SU-DHL-6 (cell line): ENCODE data around the gene REN.

Experiments used
- H2AFZ ChIP-seq: fragments of 200-600 bp; sonication (generic); 2 replicates; pipeline ENCODE4 v1.6.1; 2014; ENCODE audit warnings: low read depth, mild to moderate bottlenecking, moderate library complexity, mixed read lengths, antibody characterized with exemption, low read length; ENCODE audit not compliant: severe bottlenecking
- H3F3A ChIP-seq: fragments of 200-600 bp; shearing (Covaris generic); 2 replicates; pipeline ENCODE4 v1.6.0; 2016; ENCODE audit warnings: antibody characterized with exemption, mild to moderate bottlenecking; ENCODE audit not compliant: insufficient read depth
- H3K27ac ChIP-seq: fragments of 200-600 bp; sonication (generic); 2 replicates; pipeline ENCODE4 v1.5.1; 2016; ENCODE audit warnings: low read depth, mild to moderate bottlenecking, low read length, moderate library complexity, mixed read lengths
- H3K27me3 ChIP-seq: fragments of 200-600 bp; sonication (generic), shearing (Covaris generic); 2 replicates; pipeline ENCODE4 v1.6.0; 2014; ENCODE audit warnings: mild to moderate bottlenecking, low read length
- H3K36me3 ChIP-seq: fragments of 200-600 bp; sonication (generic); 2 replicates; pipeline ENCODE4 v1.6.1; 2014; ENCODE audit warnings: mild to moderate bottlenecking, low read length, mixed read lengths
- H3K4me2 ChIP-seq: fragments of 300-600, 200-600 bp; shearing (Covaris generic), sonication (generic); 2 replicates; pipeline ENCODE4 v1.6.0; 2014; ENCODE audit warnings: low read length, low read depth, mild to moderate bottlenecking; ENCODE audit not compliant: poor library complexity, severe bottlenecking
- H3K4me3 ChIP-seq: fragments of 200-600 bp; sonication (generic); 2 replicates; pipeline ENCODE4 v1.5.1; 2014; ENCODE audit warnings: antibody characterized with exemption, low read length, mild to moderate bottlenecking, mixed read lengths; ENCODE audit not compliant: insufficient read depth, poor library complexity, severe bottlenecking
- H3K79me2 ChIP-seq: fragments of 200-600 bp; sonication (generic); 2 replicates; pipeline ENCODE4 v1.6.1; 2014; ENCODE audit warnings: mild to moderate bottlenecking, low read length, moderate library complexity; ENCODE audit not compliant: insufficient read depth
- H3K9ac ChIP-seq: fragments of 200-600 bp; sonication (generic); 2 replicates; pipeline ENCODE4 v1.7.0; 2014; ENCODE audit warnings: mild to moderate bottlenecking, low read length
- H3K9me2 ChIP-seq: fragments of 200-600 bp; sonication (generic); replicated peaks from 2 replicates; pipeline ENCODE4 v1.6.1; 2014; ENCODE audit warnings: low read length; ENCODE audit not compliant: insufficient read depth
- H3K9me3 ChIP-seq: fragments of 200-600 bp; sonication (generic); 2 replicates; pipeline ENCODE4 v1.6.1; 2014; ENCODE audit warnings: low read length, mixed read lengths; ENCODE audit not compliant: insufficient read depth
- H4K20me1 ChIP-seq: fragments of 200-600 bp; sonication (generic); 2 replicates; pipeline ENCODE4 v1.6.1; 2014; ENCODE audit warnings: low read depth, mild to moderate bottlenecking, antibody characterized with exemption, low read length, moderate library complexity, mixed read lengths
- EZH2phosphoT487 ChIP-seq: fragments of 200-600 bp; sonication (generic), shearing (Covaris generic); conservative IDR thresholded peaks from 2 replicates; pipeline ENCODE4 v1.6.1; 2018; ENCODE audit warnings: mild to moderate bottlenecking, antibody characterized with exemption, low read length, moderate library complexity, mixed read lengths
- TF ChIP-seq, protein P1 (sequence below): fragments of 200-600 bp; sonication (generic); IDR thresholded peaks from one replicate; pipeline ENCODE4 v1.5.1; 2017; ENCODE audit warnings: antibody characterized with exemption, mild to moderate bottlenecking, low read length, moderate library complexity; ENCODE audit not compliant: insufficient read depth, poor library complexity, severe bottlenecking

REN gene

DNA sequence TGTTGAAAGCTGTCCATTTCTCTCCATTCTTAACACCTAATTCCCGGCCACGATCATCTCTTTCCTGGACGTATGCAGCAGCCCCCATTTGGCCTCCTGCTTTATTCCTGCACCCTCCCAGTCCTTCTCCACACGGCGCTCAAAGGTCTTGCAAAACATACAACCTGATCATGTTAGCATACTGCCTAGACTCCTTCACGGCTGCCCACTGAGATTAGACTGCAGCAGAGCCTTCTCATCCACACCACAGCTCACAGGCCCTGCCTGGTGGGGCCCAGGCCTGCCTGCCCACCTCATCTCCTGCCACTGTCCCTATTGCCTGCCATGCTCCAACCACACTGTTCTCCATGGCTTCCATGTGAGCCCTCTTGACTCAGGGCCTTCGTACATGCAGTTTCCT lies 44.9 kb upstream of the REN start:
- Histone ChIP-seq H3F3A (no peaks in the 10 kb centered on the region), H3K9me2 (no peaks in the 10 kb centered on the region), H3K36me3 (no peaks in the 10 kb centered on the region), H3K9me3 (no peaks in the 10 kb centered on the region), H3K27me3 (no peaks in the 10 kb centered on the region), H2AFZ (no peak overlapping the region), H3K79me2 (no peaks in the 10 kb centered on the region), H3K4me2 (no peak overlapping the region), H3K4me3 (no peak overlapping the region), H3K9ac (no peak overlapping the region), H3K27ac (no peak overlapping the region), H4K20me1 (no peaks in the 10 kb centered on the region)
- TF ChIP-seq EZH2phosphoT487: no peak

DNA sequence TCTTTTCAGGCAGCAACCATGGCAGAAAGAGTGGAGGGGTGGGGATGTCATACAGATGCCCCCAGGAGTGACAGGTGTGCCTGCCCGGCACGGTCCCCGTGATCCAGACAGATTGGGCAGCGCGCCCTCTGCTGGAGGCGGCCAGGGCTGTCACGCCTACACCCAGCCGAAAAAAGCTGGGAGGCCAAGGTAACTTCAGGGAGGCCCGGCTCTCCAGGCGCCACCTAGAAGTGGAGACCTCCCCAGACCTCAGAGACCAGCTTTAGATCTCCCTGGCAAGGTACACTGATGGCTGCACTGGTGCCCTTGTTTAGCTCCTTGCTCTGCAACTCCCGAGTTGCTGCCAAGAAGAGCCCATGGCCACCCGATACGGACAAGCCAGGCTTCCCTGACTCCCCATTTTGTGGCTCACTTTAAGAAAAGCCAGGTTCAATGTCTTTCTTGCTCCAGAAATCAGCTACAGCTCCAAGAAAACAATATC lies 41.0 kb upstream of the REN start:
- Histone ChIP-seq H3K9ac (no peak overlapping the region), H3K27ac (no peak overlapping the region), H3K79me2 (no peaks in the 10 kb centered on the region), H2AFZ (no peak overlapping the region), H3K27me3 (no peaks in the 10 kb centered on the region), H3K4me2 (no peak overlapping the region), H3F3A (no peaks in the 10 kb centered on the region), H4K20me1 (no peaks in the 10 kb centered on the region), H3K9me2 (no peaks in the 10 kb centered on the region), H3K9me3 (no peaks in the 10 kb centered on the region), H3K4me3 (no peak overlapping the region), H3K36me3 (no peaks in the 10 kb centered on the region)
- TF ChIP-seq, protein P1, sequence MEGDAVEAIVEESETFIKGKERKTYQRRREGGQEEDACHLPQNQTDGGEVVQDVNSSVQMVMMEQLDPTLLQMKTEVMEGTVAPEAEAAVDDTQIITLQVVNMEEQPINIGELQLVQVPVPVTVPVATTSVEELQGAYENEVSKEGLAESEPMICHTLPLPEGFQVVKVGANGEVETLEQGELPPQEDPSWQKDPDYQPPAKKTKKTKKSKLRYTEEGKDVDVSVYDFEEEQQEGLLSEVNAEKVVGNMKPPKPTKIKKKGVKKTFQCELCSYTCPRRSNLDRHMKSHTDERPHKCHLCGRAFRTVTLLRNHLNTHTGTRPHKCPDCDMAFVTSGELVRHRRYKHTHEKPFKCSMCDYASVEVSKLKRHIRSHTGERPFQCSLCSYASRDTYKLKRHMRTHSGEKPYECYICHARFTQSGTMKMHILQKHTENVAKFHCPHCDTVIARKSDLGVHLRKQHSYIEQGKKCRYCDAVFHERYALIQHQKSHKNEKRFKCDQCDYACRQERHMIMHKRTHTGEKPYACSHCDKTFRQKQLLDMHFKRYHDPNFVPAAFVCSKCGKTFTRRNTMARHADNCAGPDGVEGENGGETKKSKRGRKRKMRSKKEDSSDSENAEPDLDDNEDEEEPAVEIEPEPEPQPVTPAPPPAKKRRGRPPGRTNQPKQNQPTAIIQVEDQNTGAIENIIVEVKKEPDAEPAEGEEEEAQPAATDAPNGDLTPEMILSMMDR: peak; percentile 72
- no peak for TF ChIP-seq EZH2phosphoT487

DNA sequence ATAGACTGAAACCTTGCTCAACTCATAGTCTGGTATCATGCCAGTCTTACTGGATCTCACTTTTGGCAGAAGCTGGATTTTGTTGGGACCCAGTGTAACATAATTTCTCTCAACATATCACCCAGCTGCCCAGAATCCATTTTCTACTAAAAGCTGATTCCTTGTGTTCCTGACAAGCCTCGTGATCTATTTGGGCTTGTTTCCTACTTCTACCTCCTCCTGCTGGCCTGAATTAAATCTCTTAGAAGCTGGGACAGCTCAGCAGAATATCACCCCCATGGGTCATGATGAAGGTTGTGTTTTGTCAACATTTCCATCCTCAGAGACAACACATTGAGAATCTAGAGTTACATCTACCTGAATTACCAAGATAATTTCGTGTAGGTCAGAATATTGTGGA lies 40.0 kb upstream of the REN start:
- no peak overlapping the region for H3K4me3 ChIP-seq
- H3K27ac ChIP-seq: no peak overlapping the region
- no peak for TF ChIP-seq EZH2phosphoT487
- TF ChIP-seq, protein P1: no peak
- no peak overlapping the region for H3K4me2 ChIP-seq
- no peaks in the 10 kb centered on the region for H4K20me1 ChIP-seq
- H3K36me3 ChIP-seq: no peaks in the 10 kb centered on the region
- H2AFZ ChIP-seq: no peak overlapping the region
- H3K79me2 ChIP-seq: no peaks in the 10 kb centered on the region
- H3F3A ChIP-seq: no peaks in the 10 kb centered on the region
- no peak overlapping the region for H3K9ac ChIP-seq
- H3K9me2 ChIP-seq: no peaks in the 10 kb centered on the region
- H3K27me3 ChIP-seq: no peaks in the 10 kb centered on the region
- no peaks in the 10 kb centered on the region for H3K9me3 ChIP-seq

DNA sequence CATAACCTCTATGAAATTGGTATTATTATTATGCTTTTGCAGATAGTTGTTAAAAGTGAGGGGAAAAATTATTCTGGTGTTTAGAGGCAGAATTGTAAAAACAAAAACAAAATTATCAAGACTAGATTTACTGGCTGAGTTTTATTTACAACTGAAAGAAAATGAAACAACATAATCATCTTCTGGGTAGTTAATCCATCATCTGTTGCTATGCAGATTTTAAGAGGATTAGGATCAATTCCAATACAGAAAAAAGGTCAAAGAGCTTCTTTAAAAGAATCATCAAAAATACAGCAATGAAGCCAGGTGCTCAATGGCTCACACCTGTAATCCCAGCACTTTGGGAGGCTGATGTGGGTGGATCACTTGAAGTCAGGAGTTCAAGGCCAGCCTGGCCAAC lies 39.3 kb upstream of the REN start:
- no peaks in the 10 kb centered on the region for H3K9me2 ChIP-seq
- H3K9me3 ChIP-seq: no peaks in the 10 kb centered on the region
- no peaks in the 10 kb centered on the region for H3K27me3 ChIP-seq
- no peaks in the 10 kb centered on the region for H4K20me1 ChIP-seq
- TF ChIP-seq, protein P1: no peak
- TF ChIP-seq EZH2phosphoT487: no peak
- H3K79me2 ChIP-seq: no peaks in the 10 kb centered on the region
- no peak overlapping the region for H3K9ac ChIP-seq
- H3K4me3 ChIP-seq: no peak overlapping the region
- no peaks in the 10 kb centered on the region for H3K36me3 ChIP-seq
- no peaks in the 10 kb centered on the region for H3F3A ChIP-seq
- H3K4me2 ChIP-seq: no peak overlapping the region
- no peak overlapping the region for H3K27ac ChIP-seq
- no peak overlapping the region for H2AFZ ChIP-seq
